Astrocyte (in vitro differentiated cells and primary cell): ENCODE measurements around the gene KPNA6. TPM values are rescaled to one million over a fixed set of nuclear protein-coding genes. Genes with fewer than 3 reads are reported as not detected.

Source experiments
- DNase-seq: peaks from one replicate; pipeline ENCODE4 v3.0.0-alpha.2; 2010; ENCODE audit warnings: low read depth
- FAIRE-seq: peaks from 2 replicates; lab custom pipeline; 2011; peaks lifted over from hg19 to GRCh38; lab: Jason Lieb, UNC
- H2AFZ ChIP-seq: 2 replicates; pipeline ENCODE4 v1.6.0; 2012; ENCODE audit warnings: low read depth, low read length, inconsistent platforms
- H3K27ac ChIP-seq: 2 replicates; pipeline ENCODE4 v1.5.1; 2011; ENCODE audit warnings: low read depth, low read length, inconsistent platforms
- H3K27me3 ChIP-seq: 2 replicates; pipeline ENCODE4 v1.6.0; 2011; ENCODE audit warnings: low read length, inconsistent platforms; ENCODE audit not compliant: insufficient read depth
- H3K36me3 ChIP-seq: 2 replicates; pipeline ENCODE4 v1.5.1; 2011; ENCODE audit warnings: low read length, inconsistent platforms; ENCODE audit not compliant: insufficient read depth
- H3K4me1 ChIP-seq: 2 replicates; pipeline ENCODE4 v1.5.1; 2011; ENCODE audit warnings: low read length, inconsistent platforms; ENCODE audit not compliant: insufficient read depth
- H3K4me2 ChIP-seq: 2 replicates; pipeline ENCODE4 v1.6.0; 2012; ENCODE audit warnings: low read length, inconsistent platforms
- H3K4me3 ChIP-seq: 2 replicates; pipeline ENCODE4 v1.5.1; 2011; ENCODE audit warnings: low read depth, mild to moderate bottlenecking, low read length, inconsistent platforms; ENCODE audit not compliant: insufficient read depth
- H3K79me2 ChIP-seq: 2 replicates; pipeline ENCODE4 v1.6.0; 2012; ENCODE audit warnings: mild to moderate bottlenecking, low read length, inconsistent platforms; ENCODE audit not compliant: insufficient read depth
- H3K9ac ChIP-seq: 2 replicates; pipeline ENCODE4 v1.6.0; 2012; ENCODE audit warnings: mild to moderate bottlenecking, low read length, inconsistent platforms
- H3K9me3 ChIP-seq: 2 replicates; pipeline ENCODE4 v1.5.1; 2012; ENCODE audit warnings: low read depth, mild to moderate bottlenecking, low read length, inconsistent platforms; ENCODE audit not compliant: insufficient read depth
- H4K20me1 ChIP-seq: 2 replicates; pipeline ENCODE4 v1.6.0; 2012; ENCODE audit warnings: low read length, inconsistent platforms; ENCODE audit not compliant: insufficient read depth
- H3K27ac Mint-ChIP-seq: one replicate; pipeline ENCODE4 v1.8.0; 2021; ENCODE audit warnings: mild to moderate bottlenecking, mixed read lengths; ENCODE audit not compliant: unreplicated experiment
- H3K27me3 Mint-ChIP-seq: one replicate; pipeline ENCODE4 v1.8.0; 2021; ENCODE audit warnings: low read depth, mixed read lengths; ENCODE audit not compliant: unreplicated experiment
- H3K36me3 Mint-ChIP-seq: one replicate; pipeline ENCODE4 v1.8.0; 2021; ENCODE audit warnings: low read depth, mixed read lengths; ENCODE audit not compliant: unreplicated experiment
- H3K4me1 Mint-ChIP-seq: one replicate; pipeline ENCODE4 v1.8.0; 2021; ENCODE audit warnings: low read depth, mixed read lengths; ENCODE audit not compliant: unreplicated experiment
- H3K4me3 Mint-ChIP-seq: one replicate; pipeline ENCODE4 v1.8.0; 2021; ENCODE audit warnings: mild to moderate bottlenecking, moderate library complexity, mixed read lengths; ENCODE audit not compliant: unreplicated experiment
- H3K9me3 Mint-ChIP-seq: one replicate; pipeline ENCODE4 v1.8.0; 2021; ENCODE audit warnings: mild to moderate bottlenecking, mixed read lengths; ENCODE audit not compliant: unreplicated experiment
- EZH2 ChIP-seq: IDR thresholded peaks from 2 replicates; pipeline ENCODE4 v1.6.1; 2012; ENCODE audit warnings: mild to moderate bottlenecking, low read length, inconsistent platforms; ENCODE audit not compliant: insufficient read depth
- total RNA-seq: library from RNA; stranded (reverse); gene quantifications from 2 replicates; pipeline ENCODE4 v1.2.1, GENCODE V29; 2021
- TF ChIP-seq, protein P1 (sequence below): IDR thresholded peaks from 2 replicates; pipeline ENCODE4 v1.5.1; 2011; ENCODE audit warnings: low read depth, mild to moderate bottlenecking, inconsistent platforms, low read length, moderate library complexity; ENCODE audit not compliant: insufficient read depth

Gene KPNA6
- total RNA-seq, 1 donor from 2014 or later = 122 TPM

- peak within 1 kb of the TSS; percentile 78 for H3K4me3 ChIP-seq
- H3K4me1 ChIP-seq = peaks cover 22% of the 10 kb centered on the region
- Mint-ChIP-seq H3K27me3 (no peaks in the 10 kb centered on the region), H3K4me3 (peak within 1 kb of the TSS; percentile 86), H3K27ac (peak within 1 kb of the TSS; percentile 79), H3K9me3 (no peaks in the 10 kb centered on the region), H3K4me1 (peaks cover 28% of the 10 kb centered on the region), H3K36me3 (peaks cover 7% of the 10 kb centered on the region)
- H3K79me2 ChIP-seq = no peaks in the 10 kb centered on the region
- no peaks in the 10 kb centered on the region for H3K9me3 ChIP-seq
- no peak for TF ChIP-seq EZH2
- TF ChIP-seq, protein P1, sequence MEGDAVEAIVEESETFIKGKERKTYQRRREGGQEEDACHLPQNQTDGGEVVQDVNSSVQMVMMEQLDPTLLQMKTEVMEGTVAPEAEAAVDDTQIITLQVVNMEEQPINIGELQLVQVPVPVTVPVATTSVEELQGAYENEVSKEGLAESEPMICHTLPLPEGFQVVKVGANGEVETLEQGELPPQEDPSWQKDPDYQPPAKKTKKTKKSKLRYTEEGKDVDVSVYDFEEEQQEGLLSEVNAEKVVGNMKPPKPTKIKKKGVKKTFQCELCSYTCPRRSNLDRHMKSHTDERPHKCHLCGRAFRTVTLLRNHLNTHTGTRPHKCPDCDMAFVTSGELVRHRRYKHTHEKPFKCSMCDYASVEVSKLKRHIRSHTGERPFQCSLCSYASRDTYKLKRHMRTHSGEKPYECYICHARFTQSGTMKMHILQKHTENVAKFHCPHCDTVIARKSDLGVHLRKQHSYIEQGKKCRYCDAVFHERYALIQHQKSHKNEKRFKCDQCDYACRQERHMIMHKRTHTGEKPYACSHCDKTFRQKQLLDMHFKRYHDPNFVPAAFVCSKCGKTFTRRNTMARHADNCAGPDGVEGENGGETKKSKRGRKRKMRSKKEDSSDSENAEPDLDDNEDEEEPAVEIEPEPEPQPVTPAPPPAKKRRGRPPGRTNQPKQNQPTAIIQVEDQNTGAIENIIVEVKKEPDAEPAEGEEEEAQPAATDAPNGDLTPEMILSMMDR = no peak
- H3K36me3 ChIP-seq = peaks cover 22% of the 10 kb centered on the region
- peaks cover 15% of the 10 kb centered on the region for H4K20me1 ChIP-seq
- peak within 1 kb of the TSS; percentile 91 for H3K9ac ChIP-seq
- FAIRE-seq (no peak), DNase-seq (peak; percentile 57)
- peak within 1 kb of the TSS; percentile 88 for H3K27ac ChIP-seq
- peak within 1 kb of the TSS; percentile 96 for H3K4me2 ChIP-seq
- H2AFZ ChIP-seq = peak within 1 kb of the TSS; percentile 81
- no peaks in the 10 kb centered on the region for H3K27me3 ChIP-seq
Measured at GRCh38 chr1:32200226-32201010, 92.6 kb downstream of the KPNA6 start, which contains the start of gene CCDC28B. Gene CCDC28B, plus strand, starts transcription at chr1:32200595. Its CDS starts 1,341 bp downstream, at chr1:32201936.

DNA sequence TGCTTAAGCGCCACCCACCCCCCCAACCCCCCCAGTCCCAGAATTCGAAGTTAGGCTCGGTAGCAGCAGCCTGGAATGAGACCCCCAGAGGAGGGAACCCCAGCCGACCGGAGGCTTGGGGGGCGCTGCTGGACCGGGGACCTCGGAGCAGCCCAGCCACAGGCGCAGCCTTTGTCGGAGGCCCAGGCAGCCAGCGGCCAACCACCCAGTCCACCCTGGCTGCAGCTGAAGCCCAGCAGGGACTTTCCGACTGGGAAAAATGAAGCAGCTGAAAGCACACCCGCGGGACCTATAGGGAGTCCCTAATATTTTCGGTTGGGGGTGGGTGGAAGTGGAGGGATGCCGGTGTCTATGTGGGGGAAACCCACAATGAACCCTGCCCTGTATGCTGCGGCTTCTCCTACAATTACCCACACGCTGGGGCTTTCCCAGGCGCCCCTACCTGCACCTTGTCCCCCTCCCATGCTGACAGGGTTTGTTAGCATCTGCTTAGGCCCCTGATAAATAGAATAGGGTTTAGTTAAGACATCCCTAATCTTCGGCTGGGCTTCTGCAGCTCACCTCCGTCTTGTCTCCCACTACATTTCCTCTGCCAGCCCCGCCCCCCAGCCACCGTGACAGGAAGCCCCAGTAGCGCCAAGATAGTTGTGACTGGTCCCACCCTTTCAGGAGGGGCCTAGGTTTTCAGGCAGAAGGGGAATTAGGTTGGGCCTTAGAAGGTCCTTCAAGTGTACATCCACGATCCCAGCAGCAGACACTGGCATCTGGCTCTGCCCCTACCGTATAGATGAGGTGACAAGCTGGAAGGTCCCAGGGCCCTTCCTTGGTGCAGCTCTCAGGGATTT, 93.4 kb downstream of the KPNA6 start:
- TF ChIP-seq EZH2 = no peak
- TF ChIP-seq, protein P1 = no peak
- FAIRE-seq (no peak), DNase-seq (no peak)
- peaks cover 27% of the 10 kb centered on the region for H3K4me1 Mint-ChIP-seq
- H2AFZ ChIP-seq = peak overlapping the region; percentile 81
- peak overlapping the region; percentile 78 for H3K4me3 ChIP-seq
- H3K36me3 ChIP-seq = peaks cover 15% of the 10 kb centered on the region
- no peaks in the 10 kb centered on the region for H3K27me3 Mint-ChIP-seq
- peak overlapping the region; percentile 78 for H3K27ac Mint-ChIP-seq
- H3K4me3 Mint-ChIP-seq = peak overlapping the region; percentile 86
- peak overlapping the region; percentile 91 for H3K9ac ChIP-seq
- H3K27ac ChIP-seq = peak overlapping the region; percentile 88
- no peaks in the 10 kb centered on the region for H3K9me3 Mint-ChIP-seq
- peaks cover 11% of the 10 kb centered on the region for H4K20me1 ChIP-seq
- H3K36me3 Mint-ChIP-seq = peaks cover 7% of the 10 kb centered on the region
- peaks cover 22% of the 10 kb centered on the region for H3K4me1 ChIP-seq
- H3K27me3 ChIP-seq = no peaks in the 10 kb centered on the region
- H3K79me2 ChIP-seq = peaks cover 4% of the 10 kb centered on the region
- H3K4me2 ChIP-seq = peak overlapping the region; percentile 96
- H3K9me3 ChIP-seq = no peaks in the 10 kb centered on the region
